Measurements from ENCODE around the gene CREB3L2. TPM values are rescaled to one million over a fixed set of nuclear protein-coding genes. Genes with fewer than 3 reads are reported as not detected.

The CREB3L2 gene
- total RNA-seq, 1 donor from 2014 or later: 28.2 TPM

DNA sequence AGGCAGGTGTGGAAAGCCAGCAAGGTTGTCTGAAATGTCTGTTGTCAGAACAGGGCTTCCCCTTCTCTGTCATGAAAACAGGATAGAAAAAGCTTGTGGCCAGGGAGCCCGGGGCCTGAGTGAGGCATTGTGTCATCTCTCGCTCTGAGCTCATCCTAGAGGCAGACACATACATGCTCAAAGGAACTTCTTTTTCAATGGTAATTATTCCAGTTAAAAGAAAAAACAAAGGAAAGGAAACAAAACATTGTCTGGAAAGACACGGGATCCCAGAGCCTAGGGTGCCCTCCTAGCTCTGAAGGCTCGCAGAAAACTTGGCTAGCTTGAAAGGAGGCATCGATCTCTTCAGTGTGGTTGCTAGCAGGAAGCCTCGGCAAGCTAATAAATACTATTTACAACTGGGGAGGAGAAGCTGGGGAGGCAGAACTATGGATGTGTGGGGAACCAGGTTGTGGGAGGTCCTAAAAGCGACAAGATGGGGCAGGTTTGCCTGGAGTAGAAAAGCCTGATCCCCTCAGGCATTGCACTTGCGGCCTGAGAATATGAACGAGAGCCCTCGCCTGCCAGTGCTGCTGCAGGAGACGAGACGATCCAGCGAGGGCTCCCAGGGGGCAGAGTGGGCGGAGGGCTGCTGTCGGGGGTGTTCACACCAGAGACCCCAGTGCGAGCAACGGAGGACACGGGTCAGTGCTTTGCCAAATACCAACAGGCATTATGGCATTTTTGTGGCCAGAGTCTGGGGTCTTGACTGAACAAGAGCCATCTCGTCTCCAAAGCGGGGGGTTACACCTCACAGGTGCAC lies 122.3 kb downstream of the CREB3L2 start:
- Histone ChIP-seq H3K4me3 (ENCODE audit: low read depth, low read length) (no peak overlapping the region), H3K27me3 (ENCODE audit: control insufficient read depth, insufficient read depth, low read length) (no peaks in the 10 kb centered on the region), H3K36me3 (ENCODE audit: control insufficient read depth, insufficient read depth, low read length) (peaks cover 2% of the 10 kb centered on the region)
- TF ChIP-seq, protein P1, sequence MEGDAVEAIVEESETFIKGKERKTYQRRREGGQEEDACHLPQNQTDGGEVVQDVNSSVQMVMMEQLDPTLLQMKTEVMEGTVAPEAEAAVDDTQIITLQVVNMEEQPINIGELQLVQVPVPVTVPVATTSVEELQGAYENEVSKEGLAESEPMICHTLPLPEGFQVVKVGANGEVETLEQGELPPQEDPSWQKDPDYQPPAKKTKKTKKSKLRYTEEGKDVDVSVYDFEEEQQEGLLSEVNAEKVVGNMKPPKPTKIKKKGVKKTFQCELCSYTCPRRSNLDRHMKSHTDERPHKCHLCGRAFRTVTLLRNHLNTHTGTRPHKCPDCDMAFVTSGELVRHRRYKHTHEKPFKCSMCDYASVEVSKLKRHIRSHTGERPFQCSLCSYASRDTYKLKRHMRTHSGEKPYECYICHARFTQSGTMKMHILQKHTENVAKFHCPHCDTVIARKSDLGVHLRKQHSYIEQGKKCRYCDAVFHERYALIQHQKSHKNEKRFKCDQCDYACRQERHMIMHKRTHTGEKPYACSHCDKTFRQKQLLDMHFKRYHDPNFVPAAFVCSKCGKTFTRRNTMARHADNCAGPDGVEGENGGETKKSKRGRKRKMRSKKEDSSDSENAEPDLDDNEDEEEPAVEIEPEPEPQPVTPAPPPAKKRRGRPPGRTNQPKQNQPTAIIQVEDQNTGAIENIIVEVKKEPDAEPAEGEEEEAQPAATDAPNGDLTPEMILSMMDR (IDR thresholded peaks at IDR 0.05; ENCODE audit: insufficient read depth, low read length, poor library complexity, severe bottlenecking): no peak
- no peak for DNase-seq (ENCODE audit: low read depth)

DNA sequence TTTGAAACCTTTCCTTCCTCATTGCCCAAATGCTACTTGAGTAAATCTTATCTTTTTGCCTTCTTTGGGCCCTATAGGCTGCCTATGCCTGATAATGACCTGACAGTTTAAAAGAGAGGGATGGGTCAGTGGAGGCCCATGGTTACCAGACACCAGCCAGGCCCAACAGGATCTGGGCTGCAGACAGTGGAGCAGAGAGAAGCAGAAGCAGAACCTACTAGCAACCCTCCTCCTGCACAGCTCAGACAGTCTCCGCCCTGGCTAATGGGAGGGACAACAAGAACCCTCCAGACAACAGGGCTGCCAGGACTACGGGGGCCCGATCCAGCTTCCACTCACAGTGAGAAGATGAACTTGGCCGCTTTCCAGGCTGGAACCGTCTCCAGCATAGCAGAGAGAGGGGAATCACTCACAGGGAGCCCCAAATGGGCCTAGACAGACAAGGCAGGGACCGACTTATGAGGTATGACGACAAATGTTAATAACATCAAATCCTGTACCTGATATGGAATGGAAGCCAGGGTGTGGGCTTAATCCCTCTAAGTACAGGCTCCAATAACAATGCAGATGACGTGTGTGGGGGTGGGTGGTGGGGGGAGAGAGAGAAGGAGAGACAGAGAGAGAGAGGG lies 123.4 kb downstream of the CREB3L2 start:
- TF ChIP-seq, protein P1 (IDR thresholded peaks at IDR 0.05; ENCODE audit: insufficient read depth, low read length, poor library complexity, severe bottlenecking): no peak
- Histone ChIP-seq H3K36me3 (ENCODE audit: control insufficient read depth, insufficient read depth, low read length) (peaks cover 2% of the 10 kb centered on the region), H3K27me3 (ENCODE audit: control insufficient read depth, insufficient read depth, low read length) (no peaks in the 10 kb centered on the region), H3K4me3 (ENCODE audit: low read depth, low read length) (no peak overlapping the region)
- no peak for DNase-seq (ENCODE audit: low read depth)

DNA sequence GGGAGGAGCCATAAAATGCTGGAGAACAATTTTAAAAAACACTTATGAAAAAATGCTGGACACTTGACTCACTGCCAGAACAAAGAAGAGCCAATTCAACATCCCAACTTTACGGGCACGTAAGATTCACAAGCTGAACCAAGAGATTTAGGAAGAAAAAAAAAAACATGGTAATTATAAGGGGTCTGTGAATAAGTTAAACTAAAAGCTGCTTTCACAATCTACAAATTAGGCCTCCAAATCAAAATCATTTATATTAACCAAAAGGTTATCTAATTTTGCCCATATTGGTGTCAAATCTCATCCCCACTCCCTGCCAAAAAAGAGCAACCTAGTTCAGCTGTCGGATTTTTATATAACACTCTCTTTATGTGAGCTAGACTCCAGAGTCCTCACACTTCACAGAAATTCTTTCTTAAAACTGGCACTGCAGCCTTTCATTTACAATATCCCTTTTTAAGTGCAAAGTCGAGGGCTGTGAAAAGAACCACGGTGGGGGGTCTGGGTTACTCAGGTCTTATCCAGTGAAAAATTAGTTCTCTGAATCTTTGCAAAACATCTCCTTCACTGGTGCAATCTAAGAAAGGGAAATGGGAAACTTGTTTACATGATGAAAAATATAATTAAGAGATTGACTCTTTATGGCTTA lies 124.7 kb downstream of the CREB3L2 start:
- TF ChIP-seq, protein P1 (IDR thresholded peaks at IDR 0.05; ENCODE audit: insufficient read depth, low read length, poor library complexity, severe bottlenecking): no peak
- peaks cover 2% of the 10 kb centered on the region for H3K36me3 ChIP-seq (ENCODE audit: control insufficient read depth, insufficient read depth, low read length)
- no peak overlapping the region for H3K4me3 ChIP-seq (ENCODE audit: low read depth, low read length)
- no peaks in the 10 kb centered on the region for H3K27me3 ChIP-seq (ENCODE audit: control insufficient read depth, insufficient read depth, low read length)
- DNase-seq (ENCODE audit: low read depth): no peak

DNA sequence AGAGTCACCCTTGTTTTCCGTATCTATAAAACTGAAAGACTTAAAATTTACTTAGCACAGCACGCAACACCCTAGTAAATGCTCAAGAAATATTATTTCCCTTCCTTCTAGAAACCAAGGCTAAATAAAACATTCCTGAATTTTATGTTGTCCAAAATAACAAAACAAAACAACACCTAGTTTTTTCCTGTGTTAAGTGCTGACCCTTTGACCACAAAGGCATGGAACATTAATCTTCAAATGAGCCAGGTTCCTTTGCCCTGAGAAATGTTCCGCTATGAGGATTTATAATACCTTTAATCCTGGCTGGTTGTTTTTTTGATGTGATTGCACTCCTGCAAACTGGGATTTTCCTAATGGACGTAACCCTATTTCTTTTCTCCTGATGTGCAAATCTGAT lies 126.1 kb downstream of the CREB3L2 start:
- no peak for DNase-seq (ENCODE audit: low read depth)
- Histone ChIP-seq H3K4me3 (ENCODE audit: low read depth, low read length) (no peak overlapping the region), H3K27me3 (ENCODE audit: control insufficient read depth, insufficient read depth, low read length) (no peaks in the 10 kb centered on the region), H3K36me3 (ENCODE audit: control insufficient read depth, insufficient read depth, low read length) (no peaks in the 10 kb centered on the region)
- TF ChIP-seq, protein P1 (IDR thresholded peaks at IDR 0.05; ENCODE audit: insufficient read depth, low read length, poor library complexity, severe bottlenecking): no peak

DNA sequence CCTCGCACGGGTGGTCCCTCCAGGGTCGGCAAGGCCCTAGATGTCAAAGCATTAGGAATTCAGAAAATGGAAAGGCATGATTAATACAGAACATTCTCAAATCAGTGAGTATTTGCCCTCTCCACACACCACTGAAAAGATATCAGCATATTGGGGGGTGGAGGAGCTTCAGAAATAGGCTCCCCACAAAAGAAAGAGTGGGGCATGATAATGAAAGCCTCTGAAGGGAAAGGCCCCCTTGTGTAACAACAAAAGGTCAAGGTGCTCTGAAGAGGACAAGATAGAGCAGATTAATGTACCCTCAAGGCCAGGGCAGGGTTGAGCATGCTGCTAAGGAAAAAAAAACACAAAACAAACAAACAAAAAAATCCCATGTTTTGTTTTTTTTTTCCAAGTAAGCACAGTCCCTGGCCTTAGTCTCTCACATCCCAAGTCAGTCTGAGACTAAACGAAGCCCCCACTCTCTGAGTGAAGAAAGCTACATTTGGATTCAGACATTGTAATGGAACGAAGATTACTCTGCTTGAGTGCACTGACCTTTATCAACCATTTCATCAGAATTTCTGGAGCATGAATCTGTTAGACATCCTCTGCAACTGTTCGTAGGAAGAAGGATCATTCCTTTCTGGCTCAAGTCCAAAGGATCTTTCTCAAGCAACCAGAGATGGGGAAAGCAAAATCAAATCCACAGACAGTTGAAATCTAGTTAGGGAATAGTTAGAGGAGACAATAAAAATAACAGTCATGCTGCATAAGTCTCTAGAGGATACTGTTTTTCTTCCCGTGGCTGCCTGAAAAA lies 127.7 kb downstream of the CREB3L2 start:
- no peaks in the 10 kb centered on the region for H3K36me3 ChIP-seq (ENCODE audit: control insufficient read depth, insufficient read depth, low read length)
- H3K27me3 ChIP-seq (ENCODE audit: control insufficient read depth, insufficient read depth, low read length): no peaks in the 10 kb centered on the region
- DNase-seq (ENCODE audit: low read depth): peak; percentile 62
- TF ChIP-seq, protein P1 (IDR thresholded peaks at IDR 0.05; ENCODE audit: insufficient read depth, low read length, poor library complexity, severe bottlenecking): no peak
- no peak overlapping the region for H3K4me3 ChIP-seq (ENCODE audit: low read depth, low read length)
